ENCODE results near the gene HSPB1.
A peak's percentile ranks its signal among the peaks of the same experiment; 100 is the strongest.

HSPB1 gene

GRCh38 chr7:76343931-76344321 lies 41.5 kb downstream of the HSPB1 start:
- H3K4me3 ChIP-seq (ENCODE audit: low read depth, low read length) = no peak overlapping the region
- no peak for TF ChIP-seq CTCF (IDR thresholded peaks at IDR 0.05; ENCODE audit: insufficient read depth, low read depth, low read length, missing control alignments)
- no peak for DNase-seq (ENCODE audit: low read depth)

- no peak for TF ChIP-seq CTCF (IDR thresholded peaks at IDR 0.05; ENCODE audit: insufficient read depth, low read depth, low read length, missing control alignments)
- DNase-seq (ENCODE audit: low read depth) = no peak
- H3K4me3 ChIP-seq (ENCODE audit: low read depth, low read length) = no peak overlapping the region
Observed at GRCh38 chr7:76346097-76346496, 43.6 kb downstream of the HSPB1 start.

- H3K4me3 ChIP-seq (ENCODE audit: low read depth, low read length) = no peak overlapping the region
Observed at GRCh38 chr7:76346778-76347177, 44.3 kb downstream of the HSPB1 start.

GRCh38 chr7:76347710-76348109 lies 45.2 kb downstream of the HSPB1 start:
- H3K4me3 ChIP-seq (ENCODE audit: low read depth, low read length) = no peak overlapping the region
- no peak for TF ChIP-seq CTCF (IDR thresholded peaks at IDR 0.05; ENCODE audit: insufficient read depth, low read depth, low read length, missing control alignments)
- DNase-seq (ENCODE audit: low read depth) = no peak

More at GRCh38 chr7:76346778-76347177, 44.3 kb downstream of the HSPB1 start:
- TF ChIP-seq CTCF (IDR thresholded peaks at IDR 0.05; ENCODE audit: insufficient read depth, low read depth, low read length, missing control alignments) = no peak
- no peak for DNase-seq (ENCODE audit: low read depth)

GRCh38 chr7:76349313-76349885 lies 46.9 kb downstream of the HSPB1 start:
- no peak for DNase-seq (ENCODE audit: low read depth)
- H3K4me3 ChIP-seq (ENCODE audit: low read depth, low read length) = no peak overlapping the region
- TF ChIP-seq CTCF (IDR thresholded peaks at IDR 0.05; ENCODE audit: insufficient read depth, low read depth, low read length, missing control alignments) = no peak

- no peak overlapping the region for H3K4me3 ChIP-seq (ENCODE audit: low read depth, low read length)
- no peak for TF ChIP-seq CTCF (IDR thresholded peaks at IDR 0.05; ENCODE audit: insufficient read depth, low read depth, low read length, missing control alignments)
- no peak for DNase-seq (ENCODE audit: low read depth)
Observed at GRCh38 chr7:76351372-76351771, 48.9 kb downstream of the HSPB1 start.

- peak; percentile 35 for DNase-seq (ENCODE audit: low read depth)
- TF ChIP-seq CTCF (IDR thresholded peaks at IDR 0.05; ENCODE audit: insufficient read depth, low read depth, low read length, missing control alignments) = no peak
- no peak overlapping the region for H3K4me3 ChIP-seq (ENCODE audit: low read depth, low read length)
Observed at GRCh38 chr7:76352193-76352592, 49.7 kb downstream of the HSPB1 start.

All from GM12865 (cell line).